MM.1S (cell line): ENCODE measurements around the gene RHEB.

ENCODE experiments used
- CTCF ChIP-seq: fragments of 300-600 bp; sonication (generic); IDR thresholded peaks from 2 replicates; pipeline ENCODE4 v1.5.1; 2016; ENCODE audit warnings: antibody characterized with exemption, low read length, mixed read lengths
- EZH2 ChIP-seq: fragments of 300-600 bp; sonication (generic); optimal IDR thresholded peaks from 2 replicates; pipeline ENCODE3; 2017; ENCODE audit warnings: low read depth, mild to moderate bottlenecking, antibody characterized with exemption, low read length, mixed read lengths

GRCh38 chr7:151517601-151518104 lies 2.0 kb downstream of the RHEB start:
- TF ChIP-seq CTCF (no peak), EZH2 (no peak)
